SK-N-SH treated with all-trans-retinoic acid at 6 μM for 48 hours (cell line): ENCODE results near the gene EHHADH.

Experiments used
- ATAC-seq: fragments of 200-7000 bp; cut with Tn5 transposase; 3 replicates; pipeline ENCODE4 v1.9.1; 2020; ENCODE audit warnings: mild to moderate bottlenecking, moderate library complexity
- BACH2 ChIP-seq: fragments of 250-450 bp; sonication (Bioruptor Pico); IDR thresholded peaks from 2 replicates; pipeline ENCODE4 v1.9.0; 2021; ENCODE audit warnings: mild to moderate bottlenecking, borderline replicate concordance
- CSDC2 ChIP-seq: fragments of 250-450 bp; sonication (Bioruptor Pico); IDR thresholded peaks from 2 replicates; pipeline ENCODE4 v1.5.0; 2020; ENCODE audit warnings: mild to moderate bottlenecking, moderate library complexity
- ESRRG ChIP-seq: fragments of 250-450 bp; sonication (Bioruptor Pico); IDR thresholded peaks from 2 replicates; pipeline ENCODE4 v1.6.1; 2021; ENCODE audit warnings: mild to moderate bottlenecking
- GLIS3 ChIP-seq: fragments of 250-450 bp; sonication (Bioruptor Pico); IDR thresholded peaks from 2 replicates; pipeline ENCODE4 v1.5.0; 2020; ENCODE audit warnings: mild to moderate bottlenecking, moderate library complexity
- ISL1 ChIP-seq: fragments of 250-450 bp; sonication (Bioruptor Pico); IDR thresholded peaks from 2 replicates; pipeline ENCODE4 v2.1.2; 2022; ENCODE audit warnings: mild to moderate bottlenecking, moderate library complexity
- OSR1 ChIP-seq: fragments of 250-450 bp; sonication (Bioruptor Pico); IDR thresholded peaks from 2 replicates; pipeline ENCODE4 v1.8.0; 2022; ENCODE audit warnings: moderate library complexity, mild to moderate bottlenecking, inconsistent platforms
- PPARA ChIP-seq: fragments of 250-450 bp; sonication (Bioruptor Pico); IDR thresholded peaks from 2 replicates; pipeline ENCODE4 v1.5.0; 2020; ENCODE audit warnings: mild to moderate bottlenecking, borderline replicate concordance
- RARB ChIP-seq: fragments of 250-450 bp; sonication (Bioruptor Pico); IDR thresholded peaks from 2 replicates; pipeline ENCODE4 v1.8.0; 2021; ENCODE audit warnings: mild to moderate bottlenecking, moderate library complexity
- SNAI2 ChIP-seq: fragments of 250-450 bp; sonication (Bioruptor Pico); IDR thresholded peaks from 2 replicates; pipeline ENCODE4 v1.5.0; 2020; ENCODE audit warnings: mild to moderate bottlenecking, moderate library complexity
- TCF4 ChIP-seq: fragments of 250-450 bp; sonication (Bioruptor Pico); IDR thresholded peaks from 2 replicates; pipeline ENCODE4 v1.8.0; 2021; ENCODE audit warnings: mild to moderate bottlenecking, moderate library complexity, borderline replicate concordance
- TOX ChIP-seq: fragments of 250-450 bp; sonication (Bioruptor Pico); IDR thresholded peaks from 2 replicates; pipeline ENCODE4 v1.8.0; 2021; ENCODE audit warnings: mild to moderate bottlenecking, moderate library complexity, borderline replicate concordance
- ZC3H10 ChIP-seq: fragments of 250-450 bp; sonication (Bioruptor Pico); IDR thresholded peaks from 2 replicates; pipeline ENCODE4 v1.5.1; 2021; ENCODE audit warnings: mild to moderate bottlenecking, moderate library complexity
- ZFP3 ChIP-seq: fragments of 250-450 bp; sonication (Bioruptor Pico); IDR thresholded peaks from 2 replicates; pipeline ENCODE4 v1.5.0; 2020; ENCODE audit warnings: mild to moderate bottlenecking, moderate library complexity
- ZNF565 ChIP-seq: fragments of 450-650 bp; formaldehyde crosslinking; conservative IDR thresholded peaks from 2 replicates; pipeline ENCODE4 v1.5.0; 2020; ENCODE audit warnings: low read depth, mild to moderate bottlenecking, moderate library complexity
- ZNF70 ChIP-seq: fragments of 450-650 bp; formaldehyde crosslinking; IDR thresholded peaks from 2 replicates; pipeline ENCODE4 v1.5.0; 2020; ENCODE audit warnings: mild to moderate bottlenecking, moderate library complexity
- ZNF8 ChIP-seq: fragments of 450-650 bp; formaldehyde crosslinking; IDR thresholded peaks from 2 replicates; pipeline ENCODE4 v1.5.0; 2020; ENCODE audit warnings: mild to moderate bottlenecking, moderate library complexity
- TF ChIP-seq, protein P1 (sequence below): fragments of 250-450 bp; sonication (Bioruptor Pico); IDR thresholded peaks from 2 replicates; pipeline ENCODE4 v1.8.0; 2020; ENCODE audit warnings: mild to moderate bottlenecking, moderate library complexity, borderline replicate concordance
- TF ChIP-seq, protein P2 (sequence below): fragments of 250-450 bp; sonication (Bioruptor Pico); IDR thresholded peaks from 2 replicates; pipeline ENCODE4 v1.5.1; 2020; ENCODE audit warnings: low read depth, mild to moderate bottlenecking, moderate library complexity
- TF ChIP-seq, protein P3 (sequence below): fragments of 250-450 bp; sonication (Bioruptor Pico); IDR thresholded peaks from 2 replicates; pipeline ENCODE4 v1.5.0; 2020; ENCODE audit warnings: mild to moderate bottlenecking, moderate library complexity
- TF ChIP-seq, protein P4 (sequence below): fragments of 250-450 bp; sonication (Bioruptor Pico); IDR thresholded peaks from 2 replicates; pipeline ENCODE4 v1.8.0; 2021; ENCODE audit warnings: low read depth, mild to moderate bottlenecking, moderate library complexity, borderline replicate concordance
- TF ChIP-seq, protein P5 (sequence below): fragments of 250-450 bp; sonication (Bioruptor Pico); IDR thresholded peaks from 2 replicates; pipeline ENCODE4 v1.5.1; 2021; ENCODE audit warnings: mild to moderate bottlenecking, moderate library complexity

EHHADH gene

DNA sequence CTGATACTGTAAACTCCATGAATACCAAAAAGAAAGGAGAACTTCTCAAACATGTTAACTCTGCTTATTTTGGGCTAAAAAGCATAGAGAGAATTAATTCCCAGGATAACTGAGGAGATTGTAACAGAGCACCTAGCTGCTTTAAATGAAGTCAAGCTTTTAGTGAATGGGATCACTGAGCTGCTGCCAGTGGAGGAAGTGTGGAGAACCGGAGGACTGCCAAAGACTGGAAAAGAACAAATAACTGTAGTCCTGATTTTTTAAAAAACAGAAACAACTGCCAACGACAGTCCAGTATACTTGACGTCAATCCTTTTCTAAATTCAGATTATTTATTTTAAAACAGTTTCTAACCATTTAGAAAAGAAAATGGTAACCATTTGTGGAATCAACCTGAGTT, 104.3 kb downstream of the EHHADH start:
- TF ChIP-seq CSDC2 (CRISPR knock-in tag) (no peak), TOX (CRISPR knock-in tag) (no peak), GLIS3 (CRISPR knock-in tag) (no peak), ZNF8 (CRISPR knock-in tag) (no peak), ESRRG (CRISPR knock-in tag) (no peak), ZNF565 (CRISPR knock-in tag) (no peak)
- TF ChIP-seq, protein P1, sequence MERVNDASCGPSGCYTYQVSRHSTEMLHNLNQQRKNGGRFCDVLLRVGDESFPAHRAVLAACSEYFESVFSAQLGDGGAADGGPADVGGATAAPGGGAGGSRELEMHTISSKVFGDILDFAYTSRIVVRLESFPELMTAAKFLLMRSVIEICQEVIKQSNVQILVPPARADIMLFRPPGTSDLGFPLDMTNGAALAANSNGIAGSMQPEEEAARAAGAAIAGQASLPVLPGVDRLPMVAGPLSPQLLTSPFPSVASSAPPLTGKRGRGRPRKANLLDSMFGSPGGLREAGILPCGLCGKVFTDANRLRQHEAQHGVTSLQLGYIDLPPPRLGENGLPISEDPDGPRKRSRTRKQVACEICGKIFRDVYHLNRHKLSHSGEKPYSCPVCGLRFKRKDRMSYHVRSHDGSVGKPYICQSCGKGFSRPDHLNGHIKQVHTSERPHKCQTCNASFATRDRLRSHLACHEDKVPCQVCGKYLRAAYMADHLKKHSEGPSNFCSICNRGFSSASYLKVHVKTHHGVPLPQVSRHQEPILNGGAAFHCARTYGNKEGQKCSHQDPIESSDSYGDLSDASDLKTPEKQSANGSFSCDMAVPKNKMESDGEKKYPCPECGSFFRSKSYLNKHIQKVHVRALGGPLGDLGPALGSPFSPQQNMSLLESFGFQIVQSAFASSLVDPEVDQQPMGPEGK (CRISPR knock-in tag), result no peak
- TF ChIP-seq, protein P2, sequence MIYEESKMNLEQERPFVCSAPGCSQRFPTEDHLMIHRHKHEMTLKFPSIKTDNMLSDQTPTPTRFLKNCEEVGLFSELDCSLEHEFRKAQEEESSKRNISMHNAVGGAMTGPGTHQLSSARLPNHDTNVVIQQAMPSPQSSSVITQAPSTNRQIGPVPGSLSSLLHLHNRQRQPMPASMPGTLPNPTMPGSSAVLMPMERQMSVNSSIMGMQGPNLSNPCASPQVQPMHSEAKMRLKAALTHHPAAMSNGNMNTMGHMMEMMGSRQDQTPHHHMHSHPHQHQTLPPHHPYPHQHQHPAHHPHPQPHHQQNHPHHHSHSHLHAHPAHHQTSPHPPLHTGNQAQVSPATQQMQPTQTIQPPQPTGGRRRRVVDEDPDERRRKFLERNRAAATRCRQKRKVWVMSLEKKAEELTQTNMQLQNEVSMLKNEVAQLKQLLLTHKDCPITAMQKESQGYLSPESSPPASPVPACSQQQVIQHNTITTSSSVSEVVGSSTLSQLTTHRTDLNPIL, result no peak
- TF ChIP-seq, all 23 proteins: peak for 0
- no peak for ATAC-seq

DNA sequence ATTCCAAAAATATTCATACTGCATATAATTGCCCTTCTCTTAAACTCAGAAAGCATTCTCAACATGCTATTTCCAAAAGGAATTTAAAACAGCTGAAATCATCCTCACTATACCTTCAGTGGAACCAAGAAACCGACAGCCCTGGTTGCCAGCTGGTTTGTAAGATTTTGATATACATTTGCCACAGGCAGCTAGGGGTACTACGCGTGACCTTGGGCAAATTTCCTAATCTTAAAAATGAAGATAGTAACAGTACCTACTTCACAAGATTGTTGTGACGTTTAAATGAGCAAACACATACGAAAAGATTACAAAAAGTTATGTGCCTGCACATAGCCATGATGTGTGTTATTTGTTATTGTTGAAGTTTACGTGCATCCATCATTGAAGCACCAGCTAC, 108.3 kb downstream of the EHHADH start:
- TF ChIP-seq, protein P3, sequence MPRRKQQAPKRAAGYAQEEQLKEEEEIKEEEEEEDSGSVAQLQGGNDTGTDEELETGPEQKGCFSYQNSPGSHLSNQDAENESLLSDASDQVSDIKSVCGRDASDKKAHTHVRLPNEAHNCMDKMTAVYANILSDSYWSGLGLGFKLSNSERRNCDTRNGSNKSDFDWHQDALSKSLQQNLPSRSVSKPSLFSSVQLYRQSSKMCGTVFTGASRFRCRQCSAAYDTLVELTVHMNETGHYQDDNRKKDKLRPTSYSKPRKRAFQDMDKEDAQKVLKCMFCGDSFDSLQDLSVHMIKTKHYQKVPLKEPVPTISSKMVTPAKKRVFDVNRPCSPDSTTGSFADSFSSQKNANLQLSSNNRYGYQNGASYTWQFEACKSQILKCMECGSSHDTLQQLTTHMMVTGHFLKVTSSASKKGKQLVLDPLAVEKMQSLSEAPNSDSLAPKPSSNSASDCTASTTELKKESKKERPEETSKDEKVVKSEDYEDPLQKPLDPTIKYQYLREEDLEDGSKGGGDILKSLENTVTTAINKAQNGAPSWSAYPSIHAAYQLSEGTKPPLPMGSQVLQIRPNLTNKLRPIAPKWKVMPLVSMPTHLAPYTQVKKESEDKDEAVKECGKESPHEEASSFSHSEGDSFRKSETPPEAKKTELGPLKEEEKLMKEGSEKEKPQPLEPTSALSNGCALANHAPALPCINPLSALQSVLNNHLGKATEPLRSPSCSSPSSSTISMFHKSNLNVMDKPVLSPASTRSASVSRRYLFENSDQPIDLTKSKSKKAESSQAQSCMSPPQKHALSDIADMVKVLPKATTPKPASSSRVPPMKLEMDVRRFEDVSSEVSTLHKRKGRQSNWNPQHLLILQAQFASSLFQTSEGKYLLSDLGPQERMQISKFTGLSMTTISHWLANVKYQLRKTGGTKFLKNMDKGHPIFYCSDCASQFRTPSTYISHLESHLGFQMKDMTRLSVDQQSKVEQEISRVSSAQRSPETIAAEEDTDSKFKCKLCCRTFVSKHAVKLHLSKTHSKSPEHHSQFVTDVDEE (CRISPR knock-in tag), result no peak
- TF ChIP-seq BACH2 (CRISPR knock-in tag) (no peak), PPARA (no peak), ZNF70 (no peak), RARB (no peak), ISL1 (CRISPR knock-in tag) (no peak), OSR1 (CRISPR knock-in tag) (no peak), SNAI2 (CRISPR knock-in tag) (no peak), ZFP3 (CRISPR knock-in tag) (no peak)
- TF ChIP-seq, protein P1 (CRISPR knock-in tag), result no peak
- TF ChIP-seq, protein P4, sequence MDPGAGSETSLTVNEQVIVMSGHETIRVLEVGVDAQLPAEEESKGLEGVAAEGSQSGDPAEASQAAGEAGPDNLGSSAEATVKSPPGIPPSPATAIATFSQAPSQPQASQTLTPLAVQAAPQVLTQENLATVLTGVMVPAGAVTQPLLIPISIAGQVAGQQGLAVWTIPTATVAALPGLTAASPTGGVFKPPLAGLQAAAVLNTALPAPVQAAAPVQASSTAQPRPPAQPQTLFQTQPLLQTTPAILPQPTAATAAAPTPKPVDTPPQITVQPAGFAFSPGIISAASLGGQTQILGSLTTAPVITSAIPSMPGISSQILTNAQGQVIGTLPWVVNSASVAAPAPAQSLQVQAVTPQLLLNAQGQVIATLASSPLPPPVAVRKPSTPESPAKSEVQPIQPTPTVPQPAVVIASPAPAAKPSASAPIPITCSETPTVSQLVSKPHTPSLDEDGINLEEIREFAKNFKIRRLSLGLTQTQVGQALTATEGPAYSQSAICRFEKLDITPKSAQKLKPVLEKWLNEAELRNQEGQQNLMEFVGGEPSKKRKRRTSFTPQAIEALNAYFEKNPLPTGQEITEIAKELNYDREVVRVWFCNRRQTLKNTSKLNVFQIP (CRISPR knock-in tag), result no peak
- TF ChIP-seq, protein P5, sequence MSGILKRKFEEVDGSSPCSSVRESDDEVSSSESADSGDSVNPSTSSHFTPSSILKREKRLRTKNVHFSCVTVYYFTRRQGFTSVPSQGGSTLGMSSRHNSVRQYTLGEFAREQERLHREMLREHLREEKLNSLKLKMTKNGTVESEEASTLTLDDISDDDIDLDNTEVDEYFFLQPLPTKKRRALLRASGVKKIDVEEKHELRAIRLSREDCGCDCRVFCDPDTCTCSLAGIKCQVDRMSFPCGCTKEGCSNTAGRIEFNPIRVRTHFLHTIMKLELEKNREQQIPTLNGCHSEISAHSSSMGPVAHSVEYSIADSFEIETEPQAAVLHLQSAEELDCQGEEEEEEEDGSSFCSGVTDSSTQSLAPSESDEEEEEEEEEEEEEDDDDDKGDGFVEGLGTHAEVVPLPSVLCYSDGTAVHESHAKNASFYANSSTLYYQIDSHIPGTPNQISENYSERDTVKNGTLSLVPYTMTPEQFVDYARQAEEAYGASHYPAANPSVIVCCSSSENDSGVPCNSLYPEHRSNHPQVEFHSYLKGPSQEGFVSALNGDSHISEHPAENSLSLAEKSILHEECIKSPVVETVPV (CRISPR knock-in tag), result no peak
- no peak for ATAC-seq

DNA sequence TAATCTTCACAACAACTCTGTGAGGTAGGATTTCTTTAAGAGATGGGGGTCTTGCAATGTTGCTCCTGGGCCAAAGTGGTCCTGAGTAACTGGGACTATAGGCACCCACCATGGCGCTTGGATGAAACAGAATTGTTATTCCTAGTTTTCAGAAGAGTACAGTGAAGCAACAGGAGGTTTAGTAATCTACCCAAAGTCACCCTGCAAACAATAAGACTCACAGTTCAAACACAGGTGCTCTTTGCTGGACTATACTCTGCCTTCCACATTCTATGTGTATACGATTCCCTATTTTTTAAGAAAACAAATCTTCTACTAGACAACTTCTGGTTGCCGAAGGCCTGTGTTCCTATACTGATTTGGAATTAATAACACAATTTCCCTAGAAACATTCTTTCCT, 109.1 kb downstream of the EHHADH start:
- no peak for ATAC-seq
- TF ChIP-seq, protein P1 (CRISPR knock-in tag), result no peak
- TF ChIP-seq, protein P3 (CRISPR knock-in tag), result no peak
- TF ChIP-seq TCF4 (CRISPR knock-in tag), result no peak
- no peak for TF ChIP-seq GLIS3 (CRISPR knock-in tag)
- TF ChIP-seq BACH2 (CRISPR knock-in tag), result no peak
- TF ChIP-seq TOX (CRISPR knock-in tag), result no peak
- no peak for TF ChIP-seq ZC3H10
- TF ChIP-seq SNAI2 (CRISPR knock-in tag), result no peak
